NT2/D1 (cell line): ENCODE measurements around the gene SPSB4.

ENCODE experiments used
- DNase-seq: peaks from one replicate; pipeline ENCODE4 v3.0.0-alpha.2; 2011; ENCODE audit warnings: low read depth, low spot score
- H3K27me3 ChIP-seq: 2 replicates; pipeline ENCODE4 v1.6.0; 2011; ENCODE audit warnings: mild to moderate bottlenecking; ENCODE audit not compliant: insufficient read length, insufficient read depth
- H3K36me3 ChIP-seq: 2 replicates; pipeline ENCODE4 v1.6.1; 2011; ENCODE audit warnings: mild to moderate bottlenecking, low read length, mixed read lengths; ENCODE audit not compliant: insufficient read depth, insufficient read length
- H3K4me1 ChIP-seq: 2 replicates; pipeline ENCODE4 v1.5.1; 2011; ENCODE audit not compliant: insufficient read depth, insufficient read length
- H3K4me3 ChIP-seq: 2 replicates; pipeline ENCODE4 v1.5.1; 2011; ENCODE audit warnings: low read depth; ENCODE audit not compliant: insufficient read length
- H3K9ac ChIP-seq: 2 replicates; pipeline ENCODE4 v1.6.0; 2011; ENCODE audit warnings: low read depth; ENCODE audit not compliant: insufficient read length
- H3K9me3 ChIP-seq: 2 replicates; pipeline ENCODE4 v1.5.1; 2011; ENCODE audit warnings: mild to moderate bottlenecking, low read length; ENCODE audit not compliant: insufficient read depth
- SUZ12 ChIP-seq: IDR thresholded peaks from 2 replicates; pipeline ENCODE4 v1.6.1; 2011; ENCODE audit not compliant: insufficient read length, insufficient read depth; ENCODE audit errors: extremely low read depth
- YY1 ChIP-seq: IDR thresholded peaks from 2 replicates; pipeline ENCODE4 v1.6.1; 2011; ENCODE audit not compliant: insufficient read length, insufficient read depth
- ZNF274 ChIP-seq: IDR thresholded peaks from 2 replicates; pipeline ENCODE4 v1.6.1; 2011; ENCODE audit warnings: mild to moderate bottlenecking, low read depth, low read length

The SPSB4 gene

GRCh38 chr3:141071681-141072260 is 20.6 kb downstream of the SPSB4 start:
- Histone ChIP-seq H3K4me3 (no peak overlapping the region), H3K36me3 (peaks cover 17% of the 10 kb centered on the region), H3K9ac (peak overlapping the region; percentile 7), H3K9me3 (no peaks in the 10 kb centered on the region), H3K4me1 (peaks cover 27% of the 10 kb centered on the region), H3K27me3 (no peaks in the 10 kb centered on the region)
- DNase-seq, result no peak
- no peak for TF ChIP-seq ZNF274
- TF ChIP-seq SUZ12, result no peak
- TF ChIP-seq YY1, result no peak

GRCh38 chr3:141072950-141073349 is 21.8 kb downstream of the SPSB4 start:
- Histone ChIP-seq H3K9me3 (no peaks in the 10 kb centered on the region), H3K4me3 (no peak overlapping the region), H3K27me3 (no peaks in the 10 kb centered on the region), H3K4me1 (peaks cover 35% of the 10 kb centered on the region), H3K9ac (no peak overlapping the region), H3K36me3 (peaks cover 8% of the 10 kb centered on the region)
- DNase-seq, result no peak
- TF ChIP-seq SUZ12, result no peak
- TF ChIP-seq YY1, result no peak
- TF ChIP-seq ZNF274, result no peak

GRCh38 chr3:141073580-141073979 is 22.4 kb downstream of the SPSB4 start:
- Histone ChIP-seq H3K4me1 (peaks cover 42% of the 10 kb centered on the region), H3K4me3 (no peak overlapping the region), H3K9ac (peak overlapping the region; percentile 13), H3K36me3 (peaks cover 3% of the 10 kb centered on the region), H3K27me3 (no peaks in the 10 kb centered on the region), H3K9me3 (no peaks in the 10 kb centered on the region)
- DNase-seq, result no peak
- TF ChIP-seq ZNF274 (no peak), YY1 (no peak), SUZ12 (no peak)

GRCh38 chr3:141074529-141074928 is 23.4 kb downstream of the SPSB4 start:
- peak; percentile 88 for DNase-seq
- peaks cover 2% of the 10 kb centered on the region for H3K36me3 ChIP-seq
- no peak for TF ChIP-seq SUZ12
- TF ChIP-seq YY1, result no peak
- TF ChIP-seq ZNF274, result no peak
- peak overlapping the region; percentile 62 for H3K9ac ChIP-seq
- H3K4me1 ChIP-seq, result peaks cover 42% of the 10 kb centered on the region
- no peaks in the 10 kb centered on the region for H3K9me3 ChIP-seq
- no peak overlapping the region for H3K4me3 ChIP-seq
- H3K27me3 ChIP-seq, result no peaks in the 10 kb centered on the region

DNA sequence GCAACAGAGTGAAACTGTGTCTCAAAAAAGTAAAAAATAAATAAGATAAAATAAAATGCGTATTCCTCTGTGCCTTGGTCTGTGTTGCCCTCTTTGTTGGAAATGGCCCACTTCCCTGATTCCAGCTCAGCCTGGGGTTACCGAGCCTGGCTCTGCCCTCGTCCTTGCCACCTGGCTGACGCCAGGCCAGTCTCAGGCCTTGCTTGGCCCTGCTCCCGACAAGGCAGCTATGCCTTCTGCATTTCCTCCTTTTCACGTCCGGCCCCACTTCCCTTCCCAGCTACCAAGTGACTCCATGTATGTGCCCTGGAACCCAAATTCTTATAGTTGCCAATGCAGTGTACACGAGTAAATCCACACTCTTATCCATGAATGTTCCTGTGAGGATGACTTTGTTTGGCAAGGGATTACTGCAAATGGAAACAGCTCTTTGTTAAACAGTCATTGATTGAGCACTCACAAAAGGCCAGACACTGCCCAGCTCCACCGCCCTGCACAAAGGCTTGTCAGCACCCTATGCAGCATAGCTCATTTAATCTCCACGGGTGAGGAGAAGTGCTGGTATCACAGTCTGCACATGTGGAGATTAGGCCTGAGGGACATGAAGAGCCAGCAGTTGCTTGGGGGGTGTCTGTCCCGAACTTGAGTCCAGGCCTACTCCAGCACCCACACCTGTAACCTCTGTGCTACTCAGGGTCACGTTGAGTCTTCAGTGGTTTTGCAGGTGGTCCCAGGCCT is 25.1 kb downstream of the SPSB4 start:
- Histone ChIP-seq H3K4me3 (no peak overlapping the region), H3K27me3 (no peaks in the 10 kb centered on the region), H3K9me3 (no peaks in the 10 kb centered on the region), H3K36me3 (peaks cover 9% of the 10 kb centered on the region), H3K4me1 (peaks cover 47% of the 10 kb centered on the region), H3K9ac (peak overlapping the region; percentile 47)
- no peak for DNase-seq
- TF ChIP-seq YY1, result no peak
- no peak for TF ChIP-seq ZNF274
- TF ChIP-seq SUZ12, result no peak

GRCh38 chr3:141076797-141077571 is 25.8 kb downstream of the SPSB4 start:
- Histone ChIP-seq H3K4me1 (peaks cover 43% of the 10 kb centered on the region), H3K36me3 (peaks cover 9% of the 10 kb centered on the region), H3K9me3 (no peaks in the 10 kb centered on the region), H3K4me3 (no peak overlapping the region), H3K9ac (peak overlapping the region; percentile 47), H3K27me3 (no peaks in the 10 kb centered on the region)
- no peak for DNase-seq
- no peak for TF ChIP-seq SUZ12
- no peak for TF ChIP-seq YY1
- TF ChIP-seq ZNF274, result no peak

GRCh38 chr3:141077631-141078030 is 26.5 kb downstream of the SPSB4 start:
- Histone ChIP-seq H3K9ac (no peak overlapping the region), H3K4me3 (no peak overlapping the region), H3K36me3 (peaks cover 7% of the 10 kb centered on the region), H3K27me3 (no peaks in the 10 kb centered on the region), H3K9me3 (no peaks in the 10 kb centered on the region), H3K4me1 (peaks cover 46% of the 10 kb centered on the region)
- TF ChIP-seq YY1, result no peak
- no peak for DNase-seq
